Adrenal gland (tissue), 19 donors: ENCODE results near the gene SIRPB1. TPM values are rescaled to one million over a fixed set of nuclear protein-coding genes. Genes with fewer than 3 reads are reported as not detected.

Source experiments
- DNase-seq, 7 donors: peaks; one replicate each; pipeline ENCODE4 v3.0.0-alpha.2; 2019 to 2020
- H3K27ac ChIP-seq, 5 donors: fragments of 200-600 bp; sonication (generic) in 4 of 5; 1 replicate in 3 of 5; 2 replicates in 2 of 5; pipeline versions ENCODE4 v1.5.1 to v1.8.0; 2016 to 2020; ENCODE audit warnings: mild to moderate bottlenecking in 1 of 5
- H3K27me3 ChIP-seq: fragments of 200-600 bp; 2 replicates; pipeline ENCODE4 v1.8.0; 2021
- H3K36me3 ChIP-seq, 2 donors: fragments of 200-600 bp; replicated peaks in 1 of 2; 1 replicate in 1 of 2; 2 replicates in 1 of 2; pipeline versions ENCODE4 v1.5.1 to v1.8.0; 2018 to 2022
- H3K4me1 ChIP-seq, 2 donors: fragments of 200-600 bp; replicated peaks in 1 of 2; 1 replicate in 1 of 2; 2 replicates in 1 of 2; pipeline versions ENCODE4 v1.5.1 to v1.8.0; 2018 to 2021
- H3K4me3 ChIP-seq, 4 donors: fragments of 200-600 bp; sonication (generic) in 3 of 4; one replicate each; pipeline ENCODE4 v1.5.1; 2016 to 2018
- H3K9me3 ChIP-seq, 3 donors: fragments of 200-600 bp; sonication (generic) in 1 of 3; replicated peaks in 1 of 3; 1 replicate in 2 of 3; 2 replicates in 1 of 3; pipeline versions ENCODE4 v1.5.1 to v1.8.0; 2016 to 2021
- POLR2A ChIP-seq, 2 donors: fragments of 450-650 bp; IDR thresholded peaks; one replicate each; pipeline ENCODE4 v1.6.1; 2017; ENCODE audit warnings: antibody characterized with exemption in 2 of 2, mild to moderate bottlenecking in 2 of 2, moderate library complexity in 1 of 2
- WGBS, 4 donors: extraction: QIAGEN DNeasy Blood & Tissue Kit in 2 of 4; methylation state at CpG; one replicate each; pipeline versions ENCODE4 v1.1.5 to v1.1.7; 2013 to 2017; 5-methylcytosine and 5-hydroxymethylcytosine counted together
- intact Hi-C, 2 donors: fragments of 100-400 bp; cut with DNase I; formaldehyde crosslinking; loops; one replicate each; pipeline versions ENCODE4 v1.14.1 to v1.15.0; 2022 to 2023
- long read RNA-seq, 10 donors: library from polyadenylated mRNA in 3 of 10; unstranded in 2 of 10; stranded (forward) in 1 of 10; transcript quantifications; one replicate each; pipeline ENCODE4 v2.0.0 and lab custom pipeline, GENCODE V29; 2021 to 2026
- polyA plus RNA-seq, 3 donors: library from polyadenylated mRNA; stranded (reverse); fragments of 200-250 nt in 2 of 3; fragments of 350-450 nt in 1 of 3; fragmentation: Illumina TruSeq in 1 of 3; extraction: RNeasy Lipid Tissue Mini Kit (QIAGEN cat#74804) in 1 of 3; gene quantifications; one replicate each; pipeline ENCODE4 v1.2.3, GENCODE V29; 2013 to 2014
- total RNA-seq, 9 donors: library from RNA; depleted of rRNA in 4 of 9; stranded (reverse); fragments of >200 nt in 4 of 9; fragments of 120-200 nt in 1 of 9; fragmentation: NEBNext Ultra II Directional in 1 of 9; extraction: Animal tissue kit (Norgen Biotek cat#: 25700) in 1 of 9; gene quantifications; one replicate each; pipeline versions ENCODE4 v1.1.0 to v1.2.4, GENCODE V29; 2013 to 2023
- TF ChIP-seq, protein P1 (sequence below), 6 experiments: fragments of 450-650 bp in 4 of 6; fragments of 200-600 bp in 2 of 6; sonication (generic) in 1 of 6; IDR thresholded peaks; 1 replicate in 5 of 6; 2 replicates in 1 of 6; pipeline versions ENCODE4 v1.5.1 to v1.8.0; 2016 to 2021; ENCODE audit warnings: antibody characterized with exemption in 6 of 6, mild to moderate bottlenecking in 2 of 6, moderate library complexity in 1 of 6
- donor health status: healthy with polysubstance abuse.
- donor health status: Bipolar disorder and iron deficiency.
- donor health status: DM: yes; HTN: yes; CAD: no.
- donor health status: DM: no; HTN: no; CAD: no.
- donor health status: DM: no; HTN: no; CAD: no.
- donor health status: DM: yes; HTN: yes; CAD: no.

The SIRPB1 gene
- total RNA-seq (10 to 100 TPM in 1 of 9 donors, 1 to 10 TPM in 7, under 1 TPM in 1; 0.49 to 15.1 (median 5.1) TPM), polyA plus RNA-seq (1 to 10 TPM in 2 of 3 donors, under 1 TPM in 1; 0.51 to 4.0 (median 3.7) TPM)
- long read RNA-seq, donor 1, result 0 reads
- long read RNA-seq, donor 2, result 0 reads
- long read RNA-seq, donor 3, partial matches to known transcripts, result 5 of 5 reads
- long read RNA-seq, donor 3, other reads (novel, unspliced or antisense), result 0 of 5 reads
- long read RNA-seq, donor 4, partial matches to known transcripts, result 0 of 4 reads
- long read RNA-seq, donor 4, other reads (novel, unspliced or antisense), result 3 of 4 reads
- long read RNA-seq, donor 5, result 0 reads
- long read RNA-seq, donor 6, partial matches to known transcripts, result 0 of 1 reads
- long read RNA-seq, donor 6, other reads (novel, unspliced or antisense), result 1 of 1 reads
- long read RNA-seq, donor 7, result 0 reads
- long read RNA-seq, donor 8, result 0 reads
- long read RNA-seq, donor 9, partial matches to known transcripts, result 8 of 8 reads
- long read RNA-seq, donor 9, other reads (novel, unspliced or antisense), result 0 of 8 reads
- long read RNA-seq, donor 10, partial matches to known transcripts, result 5 of 5 reads
- long read RNA-seq, donor 10, other reads (novel, unspliced or antisense), result 0 of 5 reads

- WGBS, 4 donors, result 37 to 63% (median 46%) methylated on average over 5 of the region's 5 CpGs
- H3K4me3 ChIP-seq, result no peak within 1 kb of the TSS
- H3K27me3 ChIP-seq, result no peaks in the 10 kb centered on the region
- no peaks in the 10 kb centered on the region for H3K4me1 ChIP-seq
- TF ChIP-seq POLR2A (IDR thresholded peaks at IDR 0.05), result no peak
- TF ChIP-seq, protein P1, sequence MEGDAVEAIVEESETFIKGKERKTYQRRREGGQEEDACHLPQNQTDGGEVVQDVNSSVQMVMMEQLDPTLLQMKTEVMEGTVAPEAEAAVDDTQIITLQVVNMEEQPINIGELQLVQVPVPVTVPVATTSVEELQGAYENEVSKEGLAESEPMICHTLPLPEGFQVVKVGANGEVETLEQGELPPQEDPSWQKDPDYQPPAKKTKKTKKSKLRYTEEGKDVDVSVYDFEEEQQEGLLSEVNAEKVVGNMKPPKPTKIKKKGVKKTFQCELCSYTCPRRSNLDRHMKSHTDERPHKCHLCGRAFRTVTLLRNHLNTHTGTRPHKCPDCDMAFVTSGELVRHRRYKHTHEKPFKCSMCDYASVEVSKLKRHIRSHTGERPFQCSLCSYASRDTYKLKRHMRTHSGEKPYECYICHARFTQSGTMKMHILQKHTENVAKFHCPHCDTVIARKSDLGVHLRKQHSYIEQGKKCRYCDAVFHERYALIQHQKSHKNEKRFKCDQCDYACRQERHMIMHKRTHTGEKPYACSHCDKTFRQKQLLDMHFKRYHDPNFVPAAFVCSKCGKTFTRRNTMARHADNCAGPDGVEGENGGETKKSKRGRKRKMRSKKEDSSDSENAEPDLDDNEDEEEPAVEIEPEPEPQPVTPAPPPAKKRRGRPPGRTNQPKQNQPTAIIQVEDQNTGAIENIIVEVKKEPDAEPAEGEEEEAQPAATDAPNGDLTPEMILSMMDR (IDR thresholded peaks at IDR 0.05), result no peak
- intact Hi-C loops, result no loop called here
- no peaks in the 10 kb centered on the region for H3K36me3 ChIP-seq
- H3K27ac ChIP-seq, result no peak within 1 kb of the TSS
- peak in 3 of 7 donors; percentile 10 to 29 (median 21) for DNase-seq
- H3K9me3 ChIP-seq, result no peaks in the 10 kb centered on the region
These were observed at the start of gene SIRPB1 for GRCh38 chr20:1619861-1620444. TSS of gene SIRPB1 (minus strand) at chr20:1620009. CDS start at chr20:1619944, 65 bp downstream.

DNA sequence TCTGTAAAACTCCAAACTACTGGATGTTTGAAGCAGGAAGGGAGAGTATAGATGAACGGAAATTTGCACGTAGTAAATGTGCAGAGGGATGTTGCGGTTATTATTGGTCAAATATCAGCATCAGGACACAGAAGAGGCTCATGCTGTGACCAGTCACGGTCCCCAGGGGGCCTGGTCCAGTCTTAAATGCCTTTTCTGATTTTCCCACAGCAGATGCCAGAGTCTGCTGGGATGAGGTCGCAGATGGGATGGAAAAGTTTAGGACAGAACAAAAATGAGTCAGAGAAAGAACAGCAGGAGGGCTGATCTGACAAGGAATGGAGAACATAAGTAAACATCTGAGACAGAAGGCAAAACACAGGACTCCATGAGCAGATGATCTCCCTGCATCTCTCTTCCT, 49.5 kb upstream of the SIRPB1 start:
- Histone ChIP-seq H3K4me3 (no peak overlapping the region), H3K4me1 (no peaks in the 10 kb centered on the region), H3K9me3 (no peaks in the 10 kb centered on the region), H3K36me3 (no peaks in the 10 kb centered on the region), H3K27me3 (no peaks in the 10 kb centered on the region), H3K27ac (no peak overlapping the region)
- WGBS, 4 donors, result 69 to 81% (median 74%) methylated on average over 5 of the region's 5 CpGs
- no peak for DNase-seq
- intact Hi-C loops, result no loop called here
- no peak for TF ChIP-seq POLR2A (IDR thresholded peaks at IDR 0.05)
- TF ChIP-seq, protein P1 (IDR thresholded peaks at IDR 0.05), result no peak

DNA sequence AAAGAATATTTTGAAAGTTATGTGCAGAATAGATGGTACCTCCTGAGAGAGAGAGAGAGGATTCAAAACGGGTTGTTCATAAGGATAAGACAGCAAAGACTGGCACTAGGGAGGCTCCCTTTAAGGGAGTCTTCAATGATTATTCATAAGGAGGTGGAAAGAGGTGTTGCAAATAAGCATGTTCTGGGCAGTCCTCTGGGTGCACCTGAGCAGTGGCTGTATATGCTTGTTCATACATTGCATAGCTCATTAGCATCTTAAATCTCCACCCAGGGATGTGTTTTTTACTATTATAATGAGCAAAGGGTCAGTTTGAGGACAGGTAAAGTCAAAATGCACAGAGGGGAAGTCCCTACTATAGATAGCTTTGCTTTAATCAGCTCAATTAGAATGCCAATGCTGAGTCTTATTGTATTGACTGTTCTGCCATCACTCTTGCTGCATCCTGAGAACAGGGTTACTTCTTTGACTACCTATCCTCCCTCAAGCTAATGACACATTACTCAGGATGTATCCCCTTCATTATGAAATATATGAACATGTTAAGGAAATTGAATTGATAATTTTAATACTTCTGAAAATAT, 47.8 kb upstream of the SIRPB1 start:
- H3K27ac ChIP-seq, result no peak overlapping the region
- H3K36me3 ChIP-seq, result no peaks in the 10 kb centered on the region
- no peaks in the 10 kb centered on the region for H3K4me1 ChIP-seq
- H3K27me3 ChIP-seq, result no peaks in the 10 kb centered on the region
- WGBS, 4 donors, result 43 to 61% (median 54%) methylated on average over 1 of the region's 1 CpG
- DNase-seq, result no peak
- H3K4me3 ChIP-seq, result no peak overlapping the region
- intact Hi-C loops, result no loop called here
- TF ChIP-seq POLR2A (IDR thresholded peaks at IDR 0.05), result no peak
- TF ChIP-seq, protein P1 (IDR thresholded peaks at IDR 0.05), result no peak
- H3K9me3 ChIP-seq, result no peaks in the 10 kb centered on the region

GRCh38 chr20:1666802-1667201, 47.0 kb upstream of the SIRPB1 start:
- intact Hi-C loops, result no loop called here
- no peaks in the 10 kb centered on the region for H3K9me3 ChIP-seq
- H3K27ac ChIP-seq, result no peak overlapping the region
- no peaks in the 10 kb centered on the region for H3K4me1 ChIP-seq
- H3K27me3 ChIP-seq, result no peaks in the 10 kb centered on the region
- TF ChIP-seq, protein P1 (IDR thresholded peaks at IDR 0.05), result no peak
- H3K36me3 ChIP-seq, result no peaks in the 10 kb centered on the region
- 74 to 84% (median 77%) methylated on average over 5 of the region's 5 CpGs for WGBS, 4 donors
- no peak overlapping the region for H3K4me3 ChIP-seq
- DNase-seq, result no peak
